NK-92 treated with Interleukin-12 subunit alpha and Interleukin-12 subunit beta, amount 100 ng/mL, for 24 hours (cell line): ENCODE measurements around the gene SLC2A14.
"Not testable (repeated sequence)": the region's sequence is repeated elsewhere in the genome, so short reads cannot be mapped to it uniquely, and the experiment has no call there.

Experiments used
- DNase-seq: peaks from one replicate; lab custom pipeline; 2025; lab: John Stamatoyannopoulos, UW

Gene SLC2A14

GRCh38 chr12:7833831-7834230 is 38.9 kb downstream of the SLC2A14 start:
- DNase-seq, result no peak

GRCh38 chr12:7833201-7833600 is 39.5 kb downstream of the SLC2A14 start:
- not testable (repeated sequence) for DNase-seq

- DNase-seq, result peak; percentile 1
Measured at GRCh38 chr12:7832059-7832696, 40.5 kb downstream of the SLC2A14 start.

- not testable (repeated sequence) for DNase-seq
Measured at GRCh38 chr12:7829737-7830136, 43.0 kb downstream of the SLC2A14 start.

GRCh38 chr12:7825754-7826153 is 47.0 kb downstream of the SLC2A14 start:
- not testable (repeated sequence) for DNase-seq

GRCh38 chr12:7806863-7807487 is 65.7 kb downstream of the SLC2A14 start:
- peak; percentile 1 for DNase-seq

GRCh38 chr12:7806319-7806718 is 66.4 kb downstream of the SLC2A14 start:
- DNase-seq, result not testable (repeated sequence)

GRCh38 chr12:7801460-7801859 is 71.3 kb downstream of the SLC2A14 start:
- DNase-seq, result no peak

GRCh38 chr12:7798750-7799308 is 73.9 kb downstream of the SLC2A14 start:
- DNase-seq, result not testable (repeated sequence)

GRCh38 chr12:7797698-7798398 is 74.9 kb downstream of the SLC2A14 start:
- DNase-seq, result no peak

- DNase-seq, result not testable (repeated sequence)
Measured at GRCh38 chr12:7797269-7797668, 75.4 kb downstream of the SLC2A14 start.

- no peak for DNase-seq
Measured at GRCh38 chr12:7793211-7793610, 79.5 kb downstream of the SLC2A14 start.

- not testable (repeated sequence) for DNase-seq
Measured at GRCh38 chr12:7788884-7789528, 83.7 kb downstream of the SLC2A14 start, which contains the start of gene NANOG. Gene NANOG (plus strand): TSS chr12:7789402. CDS start chr12:7789615, 213 bp downstream.

- no peak for DNase-seq
Measured at GRCh38 chr12:7788294-7788660, 84.4 kb downstream of the SLC2A14 start.

- DNase-seq, result no peak
Measured at GRCh38 chr12:7787574-7788293, 85.0 kb downstream of the SLC2A14 start.

GRCh38 chr12:7784701-7785100 is 88.0 kb downstream of the SLC2A14 start:
- DNase-seq, result no peak

- not testable (repeated sequence) for DNase-seq
Measured at GRCh38 chr12:7783433-7783832, 89.3 kb downstream of the SLC2A14 start.

GRCh38 chr12:7782055-7782454 is 90.7 kb downstream of the SLC2A14 start:
- no peak for DNase-seq

- DNase-seq, result no peak
Measured at GRCh38 chr12:7781274-7781673, 91.4 kb downstream of the SLC2A14 start.

GRCh38 chr12:7769999-7770398 is 102.7 kb downstream of the SLC2A14 start:
- no peak for DNase-seq
